EL (cell line): ENCODE measurements around the gene FAM120A.

Experiments used
- DNase-seq: peaks from one replicate; pipeline ENCODE4 v3.0.0-alpha.2; 2016

Gene FAM120A

DNA sequence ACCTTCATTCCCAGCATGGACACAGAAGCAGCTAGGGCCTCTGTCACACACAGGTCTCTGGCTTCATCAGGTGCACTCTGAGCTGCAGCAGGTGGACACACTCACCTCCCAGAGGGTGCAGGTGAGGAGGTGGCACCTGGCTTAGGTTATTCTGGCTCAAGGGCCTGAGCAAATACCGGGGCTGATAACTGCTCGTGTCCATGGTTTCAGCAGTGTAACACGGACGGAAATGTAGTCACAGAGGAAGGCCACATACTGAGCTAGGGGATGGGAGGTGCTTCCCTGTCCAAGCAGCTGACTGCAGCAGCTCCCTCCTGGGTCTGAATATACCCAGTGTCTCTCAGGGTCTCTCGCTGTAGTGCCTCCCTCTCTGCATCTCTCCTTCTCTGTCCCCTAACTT lies 130.6 kb downstream of the FAM120A start:
- no peak for DNase-seq

DNA sequence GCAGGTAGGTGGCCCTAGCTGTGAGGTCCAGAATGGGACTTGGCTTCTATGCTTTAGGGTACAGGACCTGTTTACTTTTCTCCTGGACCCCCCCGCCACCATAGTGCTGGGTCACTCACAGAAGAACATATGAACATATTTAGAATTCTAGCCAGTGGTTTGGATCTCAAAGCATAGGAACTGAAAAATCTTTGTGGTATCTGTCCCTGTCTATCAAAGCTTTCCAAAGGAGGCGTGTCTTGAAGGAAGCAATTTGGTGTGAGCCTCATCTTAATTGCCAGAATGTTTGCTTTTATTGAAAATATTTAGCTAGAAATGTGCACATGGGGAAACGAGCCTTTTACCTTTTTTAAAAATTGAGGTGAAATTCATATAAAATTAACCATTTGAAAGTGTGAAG lies 131.1 kb downstream of the FAM120A start:
- no peak for DNase-seq

DNA sequence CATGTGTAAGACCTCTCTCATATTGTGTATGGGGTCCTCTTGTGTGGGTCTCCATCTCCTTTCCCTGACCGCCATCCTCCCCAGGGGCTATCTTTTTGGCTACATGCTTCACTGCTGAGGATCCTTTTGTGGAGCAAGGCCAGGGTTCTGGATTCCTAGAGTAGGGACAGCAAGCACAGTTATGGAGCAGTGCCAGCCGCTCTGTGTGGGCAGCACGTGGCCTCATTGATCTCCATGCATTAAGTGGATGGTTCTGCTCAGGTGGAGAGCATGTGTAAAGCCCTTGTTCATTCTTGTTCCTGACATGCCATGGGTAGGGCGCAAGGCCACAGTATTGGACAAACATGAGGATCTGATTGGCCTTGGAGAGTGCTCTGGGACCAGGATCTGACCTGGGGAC lies 133.8 kb downstream of the FAM120A start:
- no peak for DNase-seq

DNA sequence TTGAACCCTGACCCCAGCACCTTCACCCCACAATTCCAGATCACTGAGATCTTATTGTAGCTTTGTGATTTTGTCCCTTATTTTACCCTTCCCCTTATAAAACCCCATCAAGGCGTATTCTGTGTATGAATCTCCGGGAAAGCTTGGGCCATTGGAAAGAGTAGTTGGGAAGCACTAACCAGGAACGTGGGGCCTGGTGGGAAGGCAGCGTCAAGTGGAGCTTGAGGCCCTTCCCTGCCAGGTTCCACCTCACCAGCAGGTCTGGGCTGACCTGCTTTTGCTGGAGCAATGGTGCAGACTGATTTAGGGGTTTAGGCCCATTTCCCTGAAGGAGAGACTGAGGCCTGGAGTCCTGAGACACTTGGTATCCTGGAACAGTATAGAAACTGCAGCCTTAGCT lies 134.2 kb downstream of the FAM120A start:
- DNase-seq: no peak

DNA sequence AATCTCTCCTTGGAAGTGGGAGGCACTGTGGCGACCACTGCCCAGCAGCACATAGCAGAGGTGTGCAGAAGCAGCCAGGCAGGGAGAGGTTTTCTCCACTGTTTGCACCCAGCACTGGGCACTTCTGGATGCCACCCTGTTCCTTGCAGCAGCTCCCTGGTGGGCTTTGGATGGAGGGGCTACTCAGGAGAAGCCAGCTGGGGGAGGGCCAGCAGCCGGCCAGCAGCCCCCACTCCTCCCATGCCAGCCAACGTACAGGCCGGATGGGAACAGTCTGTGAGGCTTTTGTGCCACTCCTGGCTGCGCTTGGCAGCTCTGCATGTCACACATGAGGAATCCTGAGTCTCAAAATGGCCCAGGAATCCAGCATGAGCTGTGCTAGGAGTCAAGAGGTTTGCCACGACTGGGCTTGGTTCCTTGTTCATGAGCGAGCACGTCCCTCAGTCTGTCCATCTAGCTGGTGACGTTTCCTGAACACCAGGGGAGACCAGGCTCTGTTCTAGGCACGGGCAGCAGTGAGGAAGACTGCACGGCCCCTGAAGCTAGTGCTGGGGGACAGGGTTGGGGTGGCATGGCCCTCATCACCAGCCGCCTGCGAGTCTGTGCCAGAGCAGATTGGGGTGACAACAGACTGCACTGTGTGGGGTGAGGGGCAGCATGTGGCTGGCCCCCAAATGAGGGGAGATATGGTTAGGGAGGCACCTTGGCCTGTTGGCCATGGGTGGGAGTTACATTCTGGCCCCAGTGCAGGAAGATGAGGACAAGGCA lies 135.0 kb downstream of the FAM120A start:
- DNase-seq: no peak

DNA sequence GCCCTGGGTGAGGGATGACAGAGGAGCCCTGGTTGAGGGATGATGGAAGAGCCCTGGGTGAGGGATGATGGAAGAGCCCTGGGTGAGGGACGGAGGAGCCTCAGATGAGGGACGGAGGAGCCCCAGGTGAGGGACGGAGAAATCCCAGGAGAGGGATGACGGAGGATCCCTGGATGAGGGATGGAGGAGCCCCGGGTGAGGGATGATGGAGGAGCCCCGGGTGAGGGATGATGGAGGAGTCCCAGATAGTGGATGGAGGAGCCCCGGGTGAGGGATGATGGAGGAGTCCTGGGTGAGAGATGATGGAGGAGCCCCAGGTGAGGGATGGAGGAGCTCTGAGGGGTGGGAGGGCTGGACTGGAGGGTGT lies 135.8 kb downstream of the FAM120A start:
- no peak for DNase-seq

DNA sequence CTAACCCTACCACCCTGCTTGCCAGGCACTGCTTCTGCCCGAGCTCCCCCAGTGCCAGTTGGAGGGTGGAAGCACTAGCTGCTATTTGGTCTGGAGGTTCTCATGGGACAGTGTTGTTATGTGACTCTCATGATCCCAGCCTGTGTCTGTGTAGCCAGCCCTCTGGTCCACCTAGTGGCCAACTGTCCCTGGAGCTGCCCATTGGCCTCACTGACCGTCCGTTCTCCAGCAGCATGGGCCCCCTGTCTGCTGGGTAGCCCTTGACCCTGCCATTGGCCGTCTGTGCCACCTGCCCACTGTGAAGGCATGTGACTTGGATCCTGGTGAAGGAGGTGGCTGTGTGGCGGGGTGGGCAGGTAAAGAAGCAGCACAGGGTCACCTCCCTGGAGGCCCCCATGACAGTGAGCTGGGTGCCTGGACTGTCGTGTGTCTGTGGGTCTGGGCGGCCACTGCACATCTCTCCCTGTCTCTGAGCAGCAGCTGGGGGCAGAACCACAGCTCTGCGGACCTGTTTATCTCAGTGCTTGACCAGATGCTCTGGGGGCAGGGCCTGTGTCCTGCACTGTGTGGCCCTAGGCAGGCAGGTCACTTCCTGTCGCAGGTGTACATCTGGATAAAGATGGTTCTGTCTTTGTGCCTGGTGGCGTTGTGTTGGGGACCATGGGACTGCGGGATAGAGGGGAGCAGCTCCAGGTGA lies 136.3 kb downstream of the FAM120A start:
- DNase-seq: no peak

DNA sequence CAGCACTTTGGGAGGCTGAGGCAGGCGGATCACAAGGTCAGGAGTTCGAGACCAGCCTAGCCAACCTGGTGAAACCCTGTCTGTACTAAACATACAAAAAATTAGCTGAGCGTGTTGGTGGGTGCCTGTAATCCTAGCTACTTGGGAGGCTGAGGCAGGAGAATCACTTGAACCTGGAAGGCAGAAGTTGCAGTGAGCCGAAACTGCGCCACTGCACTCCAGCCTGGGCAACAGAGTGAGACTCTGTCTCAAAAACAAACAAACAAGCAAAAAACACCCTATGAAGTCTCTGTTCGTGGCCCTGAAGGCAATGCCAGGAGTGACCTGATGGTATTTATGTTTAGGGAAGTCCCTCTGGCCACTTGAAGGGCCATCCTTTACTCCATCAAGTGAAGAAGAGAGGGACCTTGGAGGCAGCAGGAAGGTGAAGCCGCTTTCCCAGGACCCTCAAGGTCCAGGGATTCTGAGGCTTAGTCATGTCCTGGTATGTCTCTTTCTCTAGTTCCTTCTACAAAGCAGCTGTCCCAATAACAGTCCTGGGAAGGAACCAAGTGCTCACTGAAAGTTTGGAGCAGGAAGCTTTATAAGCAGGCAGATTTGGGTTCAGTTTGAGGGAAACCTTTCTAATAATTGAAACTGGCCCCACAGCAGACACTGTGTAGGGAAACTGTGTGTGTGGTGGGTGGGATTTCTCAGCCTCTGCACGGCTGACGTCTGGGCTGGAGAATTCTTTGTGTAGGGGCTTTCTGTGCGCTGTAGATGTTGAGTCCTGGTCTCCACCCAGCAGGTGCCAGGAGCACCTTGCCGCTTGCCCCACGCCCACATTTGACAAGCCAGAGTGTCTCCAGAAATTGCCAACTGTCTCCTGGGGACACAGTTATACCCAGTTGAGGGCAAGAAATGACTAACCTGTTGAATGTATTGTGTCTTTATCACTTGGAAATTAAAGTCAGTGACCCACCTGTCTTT lies 137.4 kb downstream of the FAM120A start:
- DNase-seq: peak; percentile 29

DNA sequence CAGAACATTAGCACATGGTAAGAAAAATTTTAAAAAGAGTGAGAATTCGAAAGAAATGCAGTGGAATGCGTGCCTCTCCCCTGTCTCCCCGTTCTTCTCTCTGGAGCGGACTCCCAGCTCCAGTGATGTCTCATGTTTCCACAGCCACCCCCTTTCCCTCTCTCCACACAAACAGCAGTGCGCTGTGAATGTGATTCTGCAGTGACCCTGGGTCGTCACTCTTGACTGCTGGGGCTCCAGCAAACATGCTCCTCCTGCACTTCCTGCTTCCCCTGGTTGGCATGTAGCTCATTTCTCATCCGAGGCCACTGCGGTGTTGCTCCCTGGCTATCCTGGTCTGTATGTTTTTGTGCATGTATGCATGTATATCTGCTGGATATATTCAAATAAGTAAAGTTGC lies 138.2 kb downstream of the FAM120A start:
- DNase-seq: peak; percentile 23

DNA sequence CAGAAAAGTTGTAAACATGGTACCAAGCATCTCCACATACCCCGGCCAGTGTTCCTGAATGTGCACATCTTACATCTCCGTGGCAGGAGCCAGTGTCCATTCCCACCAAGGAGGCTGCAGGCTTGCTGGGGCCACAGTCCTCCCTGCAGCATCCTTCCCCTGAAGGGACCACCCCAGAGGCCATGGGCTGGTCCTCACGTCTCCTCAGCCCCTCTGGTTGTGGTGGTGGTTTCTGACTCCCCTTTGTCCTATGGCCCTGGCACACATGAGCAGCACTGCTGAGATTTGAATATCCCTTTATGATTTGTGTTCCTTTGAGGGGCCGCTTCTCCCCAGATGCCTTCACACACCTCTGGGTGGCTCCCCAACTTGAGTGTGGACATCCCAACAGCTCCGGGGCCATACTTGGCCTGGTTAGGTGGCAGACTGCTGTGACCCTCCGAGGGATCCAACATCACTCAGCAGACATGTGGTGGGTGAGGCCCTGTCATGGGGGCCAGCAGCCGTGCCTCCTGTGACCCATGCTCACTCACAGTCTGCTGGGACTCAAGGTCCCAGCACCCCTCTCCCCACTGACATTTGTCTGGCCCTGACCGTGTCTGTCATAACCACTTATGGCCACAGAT lies 139.2 kb downstream of the FAM120A start:
- DNase-seq: no peak

DNA sequence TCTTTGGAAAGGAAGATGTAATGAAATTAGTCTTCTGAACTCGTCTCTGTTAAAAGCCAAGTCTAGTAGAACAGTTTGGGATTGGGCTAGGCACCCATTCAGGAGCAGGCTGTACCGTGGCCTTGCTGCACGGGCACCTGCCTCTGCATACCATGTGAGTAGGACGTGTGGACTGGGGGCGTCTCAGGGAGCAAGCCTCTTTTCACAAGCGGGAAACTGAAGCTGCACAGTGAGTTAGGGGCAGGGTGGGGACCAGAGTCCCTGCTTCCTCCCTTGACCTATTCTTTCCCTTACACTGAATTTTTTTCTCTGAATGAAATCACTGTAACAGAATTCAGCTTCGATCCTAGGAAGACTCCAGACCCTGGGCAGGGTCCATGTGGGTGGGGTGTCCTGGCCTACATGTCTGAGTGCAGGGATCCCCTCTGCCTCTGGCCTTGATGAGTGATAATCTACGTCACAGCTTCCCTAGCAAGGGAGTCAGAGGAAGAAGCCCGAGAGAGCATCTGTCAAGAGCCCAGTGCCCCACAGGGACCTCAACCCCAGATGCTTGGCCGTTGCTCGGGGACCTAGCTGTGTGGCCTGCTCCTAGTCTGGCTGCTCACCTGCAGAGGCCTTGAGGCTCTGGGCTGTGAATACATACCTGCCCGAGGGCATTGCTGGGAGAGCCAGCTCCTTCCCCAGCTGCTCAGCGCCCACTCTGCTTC lies 140.0 kb downstream of the FAM120A start:
- no peak for DNase-seq

DNA sequence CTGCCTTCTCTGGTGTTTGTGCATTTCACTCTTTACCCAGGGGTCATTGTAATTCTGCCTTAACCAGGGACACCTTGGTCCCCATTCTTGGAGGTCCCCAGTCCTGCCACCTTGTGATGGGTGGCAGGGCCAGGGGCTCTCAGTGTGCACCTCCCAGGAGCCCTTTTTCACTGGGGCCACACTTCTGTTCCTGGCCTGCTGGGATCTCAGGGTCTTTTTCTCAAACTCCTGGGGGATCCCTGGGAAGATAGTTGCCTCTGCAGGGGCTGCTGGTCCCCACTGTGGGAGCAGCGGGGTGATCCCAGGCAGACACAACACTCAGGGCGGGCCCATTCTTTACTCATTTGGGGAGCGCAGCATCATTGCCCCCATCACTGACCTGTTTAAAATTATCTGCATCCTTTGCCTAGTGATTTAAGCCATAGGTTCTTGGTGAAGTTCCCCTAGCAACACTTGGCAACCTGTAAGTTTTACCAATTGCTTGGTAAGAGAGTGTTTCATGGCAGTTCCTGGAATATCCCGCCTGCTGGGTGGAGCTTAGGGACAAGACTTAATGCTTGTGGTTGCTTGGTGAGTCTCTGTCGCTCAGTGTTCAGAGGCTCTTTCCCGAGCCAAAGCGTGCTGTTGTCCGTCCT lies 140.6 kb downstream of the FAM120A start:
- DNase-seq: no peak

DNA sequence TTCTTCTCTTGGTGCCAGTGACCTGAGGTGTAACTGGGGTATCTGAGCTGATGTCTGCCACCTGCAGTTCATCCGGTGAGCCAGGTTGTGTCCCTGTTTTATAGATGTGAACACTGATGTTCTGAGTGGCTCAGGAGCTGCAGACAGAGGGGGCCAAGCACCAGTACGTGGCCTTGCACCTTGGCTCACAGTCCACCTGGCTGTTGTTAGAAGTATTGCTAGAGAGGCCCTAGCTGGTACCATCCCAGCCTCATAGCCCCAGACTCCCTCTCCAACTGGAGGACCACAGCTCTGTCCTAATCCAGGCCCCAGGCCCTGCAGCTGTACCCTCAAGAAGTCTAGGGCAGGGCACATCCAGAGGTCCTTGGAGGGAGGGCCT lies 141.1 kb downstream of the FAM120A start:
- DNase-seq: no peak

DNA sequence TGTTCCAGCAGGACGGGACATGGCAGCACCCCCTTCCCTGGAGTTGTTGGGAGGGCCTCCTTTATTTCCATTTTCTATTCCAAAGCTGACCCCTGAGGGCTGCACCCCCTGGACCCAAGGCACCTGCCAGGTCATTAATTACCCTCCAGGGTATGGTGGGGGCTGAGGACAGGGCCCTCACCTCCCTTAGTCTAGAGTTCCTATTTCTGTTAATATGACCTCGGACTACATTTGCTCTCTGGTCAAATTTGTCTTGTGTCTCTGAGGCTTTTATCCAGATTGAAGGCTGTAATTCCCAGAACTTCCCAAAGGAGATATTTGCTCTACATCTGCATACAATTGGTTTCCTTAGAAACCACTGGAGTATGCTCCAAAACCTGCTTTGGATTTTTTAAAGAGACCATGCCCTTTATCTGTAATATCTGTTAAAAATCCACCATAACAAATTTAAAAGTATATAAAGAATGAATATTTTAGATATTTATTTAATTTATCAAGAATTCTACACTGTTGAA lies 141.7 kb downstream of the FAM120A start:
- no peak for DNase-seq

DNA sequence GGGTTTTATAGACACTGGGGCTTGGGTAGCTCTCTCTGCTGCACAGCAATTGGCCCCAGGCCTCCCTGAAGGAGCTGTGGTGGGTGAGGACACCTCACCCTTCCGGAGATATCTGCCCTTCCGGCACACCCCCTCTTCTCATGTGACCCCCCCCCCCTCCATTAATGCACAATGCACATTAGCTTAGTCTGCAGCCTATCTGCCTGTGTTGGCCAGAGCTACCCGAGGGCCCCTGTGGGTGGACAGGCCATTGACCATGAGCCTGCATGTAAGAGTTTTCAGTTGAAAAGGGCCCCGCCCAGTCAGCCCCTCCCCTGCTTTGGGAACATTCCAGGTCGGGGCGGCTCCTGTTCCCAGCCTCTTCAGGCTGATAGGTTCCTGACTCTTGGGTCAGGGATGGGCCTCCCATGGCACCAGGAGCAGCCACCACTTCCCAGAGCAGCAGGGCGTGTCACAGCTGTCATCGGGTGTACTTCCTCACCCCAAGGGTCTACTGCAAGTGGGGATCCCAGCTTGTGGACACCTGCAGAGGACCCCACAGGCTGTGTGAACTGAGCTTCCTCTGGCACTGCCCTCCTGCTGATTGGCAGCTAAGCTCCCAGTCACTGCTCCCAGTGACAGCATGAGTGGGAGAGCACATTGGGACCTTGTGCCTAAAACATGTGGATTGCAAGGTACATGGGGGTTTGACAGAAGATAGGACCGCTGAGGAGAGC lies 142.7 kb downstream of the FAM120A start:
- no peak for DNase-seq

DNA sequence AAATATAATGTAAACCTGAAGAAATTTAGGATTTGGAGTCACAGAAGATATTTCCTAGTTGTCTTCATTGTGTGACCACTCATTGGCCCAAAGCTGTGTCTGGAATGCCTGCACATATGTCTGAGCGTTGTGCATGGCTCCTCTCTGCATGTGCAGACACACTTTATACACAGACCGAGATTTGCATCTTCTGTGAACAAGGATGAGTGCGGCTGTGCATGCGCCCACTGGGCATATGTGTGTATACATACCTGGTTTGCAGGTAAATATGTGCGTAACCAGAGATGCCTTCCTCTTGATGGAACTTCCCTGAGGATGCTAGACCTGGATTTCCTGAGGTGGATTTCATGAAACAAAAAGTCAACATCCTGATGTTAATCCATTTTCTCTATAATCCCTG lies 144.0 kb downstream of the FAM120A start:
- DNase-seq: no peak

DNA sequence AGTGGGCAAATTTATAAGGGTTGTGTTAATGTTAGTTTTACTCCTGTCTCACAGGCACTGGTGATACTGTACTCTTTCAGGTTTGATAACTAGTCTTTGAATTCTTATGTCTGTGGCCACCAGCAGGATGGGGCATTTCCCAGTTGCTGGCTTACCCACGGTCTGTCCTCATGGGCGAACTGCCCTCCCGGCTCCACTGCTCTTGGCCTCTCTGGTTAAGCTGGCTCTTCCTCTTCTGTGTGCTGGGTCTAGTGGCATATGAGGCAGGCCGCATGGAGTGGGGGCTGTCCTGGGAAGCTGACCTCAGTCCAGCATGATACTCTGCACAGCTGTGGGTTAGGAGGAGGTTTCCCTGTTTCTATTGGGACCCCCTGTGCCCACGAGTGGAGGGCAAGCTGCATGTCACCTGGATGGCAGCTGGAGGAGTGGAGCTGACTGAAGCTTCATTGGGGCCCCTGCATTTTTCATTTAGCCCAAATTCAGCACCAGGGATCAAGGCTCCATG lies 144.4 kb downstream of the FAM120A start:
- no peak for DNase-seq

DNA sequence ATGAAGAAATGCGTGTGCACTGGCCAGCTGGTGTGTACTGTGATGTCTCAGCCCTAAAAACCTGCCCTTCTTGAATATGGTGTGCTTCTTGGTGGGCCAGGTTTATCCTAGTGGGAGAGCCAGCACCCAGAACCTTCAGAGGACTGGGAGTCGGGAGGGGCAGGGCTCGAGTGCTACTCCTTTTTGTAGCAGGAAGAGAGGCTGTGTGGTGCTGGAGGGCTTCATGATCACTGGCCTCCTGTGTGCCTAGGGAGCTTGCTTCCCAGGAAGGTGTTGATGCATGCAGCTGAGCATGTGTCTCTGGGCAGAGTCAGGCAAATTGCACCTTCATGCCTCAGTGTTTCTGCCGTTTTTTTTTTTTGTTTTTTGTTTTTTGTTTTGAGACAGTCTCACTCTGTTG lies 144.9 kb downstream of the FAM120A start:
- no peak for DNase-seq

DNA sequence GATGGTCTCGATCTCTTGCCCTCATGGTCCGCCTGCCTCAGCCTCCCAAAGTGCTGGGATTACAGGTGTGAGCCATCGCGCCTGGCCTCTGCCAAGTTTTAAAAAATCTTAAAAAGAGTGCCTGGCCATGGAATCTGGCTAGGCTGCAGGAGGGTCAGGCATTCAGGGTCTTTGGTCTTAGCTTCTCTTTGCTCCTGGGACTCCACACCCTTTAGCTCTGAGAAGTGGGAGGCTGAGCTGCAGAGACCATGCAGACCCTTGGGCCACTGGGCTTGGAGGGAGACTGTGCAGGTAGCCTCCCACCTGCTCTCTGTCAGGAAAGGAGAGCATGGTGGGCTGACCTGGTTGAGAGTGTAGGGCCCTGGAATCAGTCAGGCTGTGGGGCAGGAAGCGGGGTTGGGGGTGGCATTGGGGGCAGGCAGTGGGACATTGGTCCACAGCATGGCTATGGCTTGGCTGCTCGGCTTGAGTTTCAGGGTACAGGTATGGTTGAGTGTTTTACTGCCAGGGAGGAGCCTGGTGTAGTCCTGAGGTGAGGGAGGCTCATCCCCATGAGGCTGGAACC lies 145.7 kb downstream of the FAM120A start:
- no peak for DNase-seq

DNA sequence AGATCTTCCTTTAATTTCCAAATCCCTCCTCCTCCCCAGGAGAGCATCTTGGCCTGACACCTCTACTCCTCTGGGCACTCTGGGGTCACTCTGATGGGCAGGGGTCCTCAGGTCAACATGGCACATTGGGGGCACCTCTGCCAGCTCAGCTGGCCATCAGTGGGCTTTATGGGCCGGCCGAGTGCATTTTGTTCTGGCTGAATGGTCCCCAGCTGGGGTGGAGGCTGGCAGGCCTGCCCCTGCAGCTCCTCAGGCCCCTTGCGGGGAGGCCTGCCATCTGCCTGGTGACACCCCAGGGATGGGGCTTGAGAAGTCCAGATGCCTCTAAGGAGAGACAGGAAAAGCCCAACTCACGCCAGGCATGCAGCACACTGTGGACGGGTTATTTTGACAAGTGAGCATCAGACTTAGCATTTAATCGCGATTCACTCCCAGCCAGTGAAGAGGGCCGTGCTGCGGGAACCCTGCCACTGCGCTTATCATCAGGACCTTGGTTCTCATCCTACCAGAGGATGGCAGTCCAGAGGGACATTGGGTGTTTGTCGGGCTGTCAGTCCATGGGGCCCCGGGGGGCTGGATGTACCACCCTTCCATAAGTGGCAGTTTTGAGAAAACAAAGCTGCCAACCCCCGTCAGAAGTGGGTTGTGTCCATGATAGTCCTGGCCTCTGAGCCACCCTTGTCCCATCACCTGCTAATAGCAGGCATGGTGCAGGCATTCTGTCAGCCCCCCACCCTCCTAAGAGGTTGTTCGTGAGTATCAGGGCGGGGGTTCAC lies 146.6 kb downstream of the FAM120A start:
- DNase-seq: no peak
